CD1c-positive myeloid dendritic cell (primary cell): ENCODE measurements around the gene ARHGAP15.

Experiments
- DNase-seq: peaks from one replicate; pipeline ENCODE4 v3.0.0-alpha.2; 2016; ENCODE audit errors: extremely low spot score

The ARHGAP15 gene

DNA sequence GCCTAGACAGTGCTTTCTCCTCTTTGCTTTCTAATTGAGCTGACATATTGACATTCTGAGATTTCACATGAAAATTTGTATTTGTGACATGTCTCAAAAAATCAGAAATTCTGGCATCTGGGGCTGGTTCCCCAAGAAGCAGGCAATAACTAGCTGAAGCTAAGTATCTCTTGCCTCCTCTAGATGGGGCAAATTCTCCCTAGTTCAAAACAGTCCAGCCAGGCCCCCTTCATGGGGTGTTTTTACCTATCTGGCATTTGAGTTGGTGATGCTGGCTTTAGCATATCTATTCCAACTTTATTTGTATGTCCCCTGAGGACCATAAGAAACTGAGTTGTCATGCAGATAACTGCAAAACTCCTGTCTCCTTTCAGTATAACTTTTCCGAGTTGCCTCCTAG, 39.9 kb downstream of the ARHGAP15 start:
- no peak for DNase-seq

DNA sequence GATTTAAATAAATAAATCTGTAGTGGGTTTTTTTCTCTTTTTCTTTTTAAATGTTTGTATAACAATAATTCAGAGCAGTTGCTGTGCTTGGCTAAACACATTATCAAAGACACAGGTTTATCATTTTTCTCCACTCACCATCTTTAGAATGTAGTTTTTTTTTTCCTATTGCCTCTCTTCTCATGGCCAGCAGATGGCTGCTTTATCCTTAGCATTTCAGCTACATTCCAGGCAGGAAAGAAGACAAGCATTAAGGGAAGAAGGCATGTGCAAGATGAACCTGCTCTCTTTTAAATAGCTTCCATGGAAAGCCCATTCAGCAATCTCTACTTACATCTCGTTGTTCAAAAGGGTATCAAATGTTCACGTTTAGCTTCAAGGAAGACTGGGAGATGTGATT, 42.6 kb downstream of the ARHGAP15 start:
- DNase-seq = no peak

DNA sequence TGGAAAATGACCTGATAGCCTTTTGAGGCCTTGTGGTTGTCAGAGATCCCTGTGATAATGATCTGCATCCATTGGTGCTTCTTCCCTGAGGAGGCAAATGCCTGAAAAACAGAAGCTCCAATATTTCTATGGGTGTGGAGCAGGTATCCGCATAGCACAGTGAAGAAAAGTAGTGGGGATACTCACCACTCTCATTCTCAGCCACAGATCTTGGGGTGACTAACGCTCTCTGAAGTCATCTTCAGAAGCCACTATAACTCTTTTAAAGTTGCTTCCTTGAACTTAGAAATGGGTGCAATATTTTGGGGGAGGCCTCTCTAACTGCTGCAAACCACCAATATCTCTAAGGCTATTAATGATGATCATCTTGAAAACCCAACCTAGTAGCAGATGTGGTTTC, 46.2 kb downstream of the ARHGAP15 start:
- DNase-seq = no peak

DNA sequence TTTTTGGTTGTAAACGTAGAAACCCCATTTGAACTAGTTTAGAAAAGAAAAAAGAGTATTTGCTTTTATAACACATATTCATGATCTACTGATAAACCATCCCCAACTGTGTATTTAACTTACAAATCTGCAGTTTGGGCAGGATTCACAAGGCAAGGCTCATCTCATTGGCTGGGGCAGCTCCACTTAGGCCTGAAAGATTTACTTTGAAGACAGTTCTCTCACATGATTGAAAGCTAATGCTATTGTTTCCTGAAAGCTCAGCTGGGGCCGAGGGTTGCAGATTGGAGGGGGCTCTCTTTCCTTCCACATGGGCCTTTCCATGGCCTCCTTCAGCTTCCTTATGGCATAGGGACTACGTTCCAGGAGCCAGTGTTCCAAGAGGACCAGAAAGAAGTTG, 47.4 kb downstream of the ARHGAP15 start:
- no peak for DNase-seq

DNA sequence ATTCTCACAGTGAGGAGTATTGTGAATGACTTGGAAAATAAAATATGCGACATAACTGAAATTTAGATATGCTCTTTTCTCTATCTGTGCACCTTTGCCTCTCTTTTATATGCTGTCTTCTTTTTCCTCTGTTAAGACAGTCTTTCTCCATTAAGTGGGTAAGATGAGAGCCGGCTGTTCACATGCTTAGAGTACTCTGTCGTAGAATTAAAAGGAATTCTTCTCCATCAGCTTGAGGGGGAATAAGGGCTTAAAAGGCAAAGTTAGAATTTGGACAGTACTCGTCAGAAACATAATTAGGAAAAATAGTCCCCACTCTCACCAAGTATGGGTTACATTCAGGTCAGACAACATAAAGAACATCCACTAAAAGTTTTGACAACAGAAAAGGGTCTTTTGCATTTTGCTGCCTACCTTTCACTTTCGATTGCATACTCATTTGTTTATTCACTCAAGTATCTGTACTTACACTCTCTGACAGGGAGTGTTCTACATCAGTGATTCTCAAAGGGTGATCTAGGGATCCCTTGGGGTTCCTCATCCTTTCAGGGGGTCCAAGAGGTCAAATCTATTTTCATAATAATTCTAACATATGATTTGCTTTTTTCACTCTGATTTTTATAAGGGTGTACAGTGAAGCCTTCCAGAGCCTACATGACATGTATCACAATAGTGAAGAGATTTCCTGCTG, 48.0 kb downstream of the ARHGAP15 start:
- no peak for DNase-seq

DNA sequence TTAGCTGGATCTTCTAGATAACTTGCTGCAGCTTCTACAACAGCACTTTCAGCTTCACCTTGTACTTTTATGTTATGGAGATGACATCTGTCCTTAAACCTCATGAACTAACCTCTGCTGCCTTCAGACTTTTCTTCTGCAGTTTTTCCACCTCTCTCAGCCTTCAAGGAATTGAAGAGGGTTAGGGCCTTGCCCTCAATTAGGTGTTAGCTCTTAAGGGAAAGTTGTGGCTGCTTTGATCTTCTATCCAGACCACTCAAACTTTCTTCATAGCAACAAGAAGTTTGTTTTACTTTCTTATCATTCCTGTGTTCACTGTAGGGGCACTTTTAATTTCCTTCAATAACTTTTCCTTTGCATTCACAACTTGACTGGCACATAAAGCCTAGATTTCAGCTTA, 52.3 kb downstream of the ARHGAP15 start:
- no peak for DNase-seq

DNA sequence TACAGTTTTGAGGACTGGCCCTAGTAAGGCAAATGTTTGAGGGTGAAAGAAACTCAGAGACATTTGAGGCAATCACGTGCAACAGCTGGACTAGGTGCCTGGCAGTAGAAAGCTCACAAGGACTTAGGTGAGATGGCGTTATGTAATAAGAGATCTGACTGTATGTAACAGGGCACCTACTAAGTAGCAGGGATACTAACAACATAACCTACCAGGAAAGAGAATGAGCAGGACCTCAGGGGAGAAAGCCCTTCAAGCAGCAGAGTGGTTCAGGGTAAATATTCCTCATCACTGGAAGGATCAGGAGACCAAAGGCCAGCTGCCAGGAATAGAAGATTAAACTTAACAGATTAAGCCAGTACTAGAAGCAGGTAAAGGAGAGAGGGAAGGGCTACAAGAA, 53.4 kb downstream of the ARHGAP15 start:
- no peak for DNase-seq

DNA sequence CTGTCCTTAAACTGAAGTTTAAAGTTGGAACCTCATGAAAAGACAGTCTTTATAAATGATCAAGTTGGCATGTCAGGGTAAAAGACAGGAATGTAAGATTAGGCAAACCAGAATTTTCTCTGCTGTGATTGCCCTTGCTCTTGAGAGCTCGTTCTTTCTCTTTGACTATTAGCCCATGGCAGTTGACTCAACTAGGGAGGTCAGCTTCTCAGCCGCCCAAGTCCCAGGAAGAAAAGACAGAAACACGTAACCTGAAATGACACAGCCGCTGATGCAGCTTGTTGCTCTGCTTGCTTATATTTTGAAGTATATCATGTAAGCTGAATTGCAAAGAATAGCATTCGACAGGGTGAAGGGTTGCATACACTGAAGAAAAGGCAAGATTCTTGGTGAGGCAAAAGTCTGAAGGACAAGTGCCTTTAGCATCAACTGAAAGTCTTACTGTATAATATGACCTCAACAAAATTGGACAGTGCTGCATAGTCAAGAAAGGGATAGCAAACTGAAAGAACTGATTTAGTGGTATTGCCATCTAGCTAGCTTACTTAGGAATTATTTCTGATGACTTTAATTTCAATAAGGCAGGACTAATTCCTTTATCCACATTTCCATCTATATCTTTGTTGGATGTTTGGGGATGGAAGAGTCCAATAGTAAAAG, 54.7 kb downstream of the ARHGAP15 start:
- DNase-seq = no peak

DNA sequence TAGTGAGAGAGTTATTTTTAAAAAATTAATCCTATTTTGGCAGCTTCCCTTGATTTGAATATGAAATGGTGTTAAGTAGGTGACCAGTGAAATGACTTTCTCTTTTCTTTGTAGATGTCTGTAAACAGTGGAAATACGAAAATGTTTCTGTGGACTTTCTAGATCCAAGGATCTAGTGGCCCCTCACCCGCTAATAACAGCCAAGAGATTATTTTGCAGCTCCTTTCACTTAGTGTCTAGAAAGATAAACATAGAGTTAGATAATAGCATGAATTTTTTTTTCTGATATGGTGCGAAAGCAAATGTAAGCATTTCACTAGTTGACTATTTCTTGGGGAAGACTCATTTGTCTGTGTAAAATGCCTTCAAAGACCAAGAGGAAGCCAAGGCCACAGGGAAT, 57.7 kb downstream of the ARHGAP15 start:
- DNase-seq = no peak

DNA sequence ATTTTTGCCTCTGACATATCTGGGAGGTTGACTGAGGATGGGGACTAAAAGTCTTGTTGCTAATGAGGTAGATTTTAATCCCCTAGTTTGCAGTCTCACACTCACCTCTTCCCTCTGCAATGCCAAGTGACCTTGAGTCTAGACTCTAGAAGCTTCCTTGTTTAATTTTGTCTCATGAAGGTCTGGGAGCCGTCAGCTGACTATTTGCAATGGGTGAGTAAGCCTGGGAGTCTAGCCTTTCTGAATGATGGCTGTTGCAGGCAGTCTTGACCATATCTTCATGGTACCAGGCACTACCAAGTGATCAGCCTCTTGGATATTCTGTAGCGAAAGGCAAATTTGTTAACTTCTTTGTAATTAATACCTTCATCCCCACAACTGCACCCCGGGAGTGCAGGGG, 61.2 kb downstream of the ARHGAP15 start:
- no peak for DNase-seq

DNA sequence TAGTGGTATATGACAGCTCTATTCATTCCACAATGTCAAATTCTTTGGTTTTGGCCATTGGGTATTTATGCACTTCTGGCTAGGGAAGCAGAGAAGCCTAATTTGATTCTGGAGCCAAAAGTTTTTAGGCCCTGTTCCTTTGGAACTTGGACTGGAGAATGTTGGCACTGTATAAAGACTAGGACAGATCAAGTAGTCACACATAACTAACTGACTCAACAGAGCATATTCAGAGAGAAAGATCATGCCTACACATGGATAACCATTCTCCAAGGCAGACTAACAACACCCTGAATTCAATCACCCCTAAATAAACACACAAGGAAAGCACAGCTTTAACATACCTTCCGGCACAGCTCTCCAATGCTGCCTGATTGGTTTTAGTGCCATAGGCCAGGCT, 62.9 kb downstream of the ARHGAP15 start:
- no peak for DNase-seq

DNA sequence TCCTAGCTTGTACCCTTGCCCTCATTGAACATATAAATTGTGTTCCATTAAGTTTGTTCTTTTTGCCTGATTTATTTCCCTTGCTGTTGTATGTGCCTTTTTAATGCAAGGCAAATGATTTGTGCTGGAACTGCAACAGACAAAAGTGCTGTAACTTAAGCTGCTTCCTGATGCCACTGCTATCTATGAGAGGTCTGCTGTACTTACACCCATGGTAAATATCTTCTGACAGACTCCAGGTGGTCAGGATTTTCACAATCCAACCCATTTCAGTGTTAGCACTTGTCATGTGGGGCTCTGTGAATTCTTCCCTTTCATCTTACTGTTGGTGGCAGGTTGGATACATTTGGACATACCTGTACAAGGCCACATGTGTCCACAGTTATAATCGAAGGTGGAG, 63.5 kb downstream of the ARHGAP15 start:
- no peak for DNase-seq

DNA sequence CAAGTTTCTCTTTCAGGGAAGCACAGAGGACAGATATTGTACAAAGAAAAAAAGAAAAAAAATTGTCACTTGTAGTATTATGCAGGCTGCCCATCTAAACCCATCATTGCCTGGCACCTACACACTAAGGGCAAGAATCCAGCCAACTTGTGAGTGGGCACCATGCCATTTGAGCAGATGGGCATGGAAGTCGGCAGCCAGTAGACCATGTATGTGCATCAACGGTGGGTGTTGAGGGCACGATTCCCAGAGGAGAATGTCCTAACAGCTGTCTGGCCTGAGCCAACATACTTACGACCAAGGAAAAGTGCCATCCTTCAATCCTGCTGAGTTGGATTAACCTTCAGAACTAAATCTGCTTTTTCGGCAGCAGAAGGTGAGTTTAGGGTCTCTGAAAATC, 63.9 kb downstream of the ARHGAP15 start:
- no peak for DNase-seq

DNA sequence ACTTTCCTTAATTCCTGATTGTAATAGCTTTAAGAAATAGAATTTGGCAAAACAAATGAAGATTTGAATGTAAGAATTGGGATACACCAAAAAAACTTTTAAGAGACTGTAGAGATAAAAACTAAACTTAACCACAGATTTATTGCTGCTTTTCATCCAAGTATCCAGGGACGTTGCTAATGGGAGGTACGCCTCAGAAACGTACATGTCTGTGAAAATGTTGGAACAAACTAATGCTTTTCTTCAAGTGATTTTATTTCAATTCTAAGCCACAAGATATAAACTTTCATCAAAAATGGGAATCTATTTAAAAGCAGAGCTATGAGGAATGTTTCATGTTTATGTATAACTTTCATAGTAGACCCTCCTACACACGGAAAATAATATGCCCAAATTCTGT, 66.3 kb downstream of the ARHGAP15 start:
- no peak for DNase-seq

DNA sequence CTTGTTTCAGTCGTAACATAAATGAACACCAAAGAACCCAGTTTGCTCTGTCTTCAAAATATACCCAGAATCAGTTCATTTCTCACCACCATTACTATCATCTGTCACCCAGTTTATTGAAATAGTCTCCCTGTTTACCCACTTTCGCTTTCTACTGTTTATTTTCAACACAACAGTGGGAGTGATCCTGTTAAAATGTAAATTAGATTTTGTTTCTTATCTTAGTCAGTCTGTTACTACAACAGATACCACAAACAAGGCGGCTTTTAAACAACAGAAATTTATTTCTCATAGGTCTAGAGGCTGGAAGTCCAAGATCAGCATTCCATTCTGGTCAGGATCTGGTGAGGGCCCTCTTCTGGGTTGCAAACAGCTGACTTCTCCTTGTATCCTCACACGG, 74.8 kb downstream of the ARHGAP15 start:
- DNase-seq = no peak

DNA sequence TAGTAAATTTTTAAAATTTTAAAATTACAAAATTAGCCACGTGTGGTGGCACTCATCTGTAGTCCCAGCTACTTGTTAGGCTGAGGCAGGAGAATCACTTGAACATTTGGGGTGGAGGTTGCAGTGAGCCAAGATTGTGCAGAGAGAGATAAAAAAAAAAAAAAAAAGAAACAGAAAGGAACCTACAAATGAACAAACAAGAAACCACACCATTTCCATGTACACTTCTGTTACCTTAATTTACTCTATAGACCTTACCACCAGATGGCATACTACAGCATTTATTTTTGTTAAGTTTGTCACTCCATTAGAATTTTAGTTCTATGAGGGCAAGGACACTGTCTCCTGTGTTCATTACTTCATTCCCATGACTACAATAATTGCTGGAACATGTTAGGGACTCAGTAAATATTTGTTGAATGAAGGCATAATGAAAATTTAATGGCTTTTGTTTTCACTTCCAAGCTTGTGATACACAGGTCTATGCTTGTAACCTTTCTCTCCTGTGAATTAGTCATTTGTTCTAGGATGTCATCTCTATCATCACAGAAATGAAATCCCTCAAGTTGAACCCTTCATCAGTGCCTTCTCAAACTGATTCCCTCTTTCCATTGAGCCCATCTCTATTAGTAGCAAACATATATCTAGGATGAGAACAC, 76.0 kb downstream of the ARHGAP15 start:
- peak; percentile 18 for DNase-seq

DNA sequence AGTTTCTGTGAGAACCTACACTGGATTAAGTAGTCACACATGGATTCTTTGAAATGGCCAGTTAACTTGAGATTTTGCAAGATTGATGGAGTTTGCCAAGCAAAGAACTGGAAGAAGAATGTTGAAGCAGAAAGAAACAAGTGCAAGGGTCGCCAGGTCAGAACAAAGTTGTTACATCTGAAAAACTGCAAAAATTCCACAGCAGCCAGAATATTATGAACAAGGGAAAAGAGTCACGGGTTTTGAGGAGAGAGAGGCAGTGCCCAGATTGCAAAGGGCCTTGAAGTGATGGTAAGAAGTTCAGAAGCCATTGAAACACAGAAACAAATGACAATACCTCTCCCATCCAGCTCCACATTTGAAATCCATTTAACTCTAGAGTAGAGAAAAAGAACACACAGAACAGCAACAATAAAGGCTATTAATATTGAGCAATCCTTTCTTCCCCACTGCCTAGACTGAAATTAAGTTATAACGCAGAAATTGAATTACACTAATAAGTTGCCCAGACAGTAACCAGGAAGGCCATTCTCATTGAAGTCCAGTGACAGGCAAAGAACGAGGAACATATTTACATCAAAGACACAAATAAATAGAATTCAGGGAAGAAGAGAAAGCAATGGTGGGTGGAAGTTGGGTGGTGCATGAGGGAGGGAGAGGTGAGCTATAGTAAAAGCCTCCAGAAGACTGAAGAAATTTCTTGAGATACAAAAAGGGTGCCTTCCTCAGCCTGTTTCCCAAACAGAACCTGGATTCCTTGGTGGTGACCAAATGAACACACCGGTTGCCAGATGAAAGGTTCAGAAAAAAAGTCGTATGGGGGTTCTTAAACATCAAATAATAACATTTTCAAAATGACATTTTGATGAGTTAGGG, 80.6 kb downstream of the ARHGAP15 start:
- DNase-seq = no peak

DNA sequence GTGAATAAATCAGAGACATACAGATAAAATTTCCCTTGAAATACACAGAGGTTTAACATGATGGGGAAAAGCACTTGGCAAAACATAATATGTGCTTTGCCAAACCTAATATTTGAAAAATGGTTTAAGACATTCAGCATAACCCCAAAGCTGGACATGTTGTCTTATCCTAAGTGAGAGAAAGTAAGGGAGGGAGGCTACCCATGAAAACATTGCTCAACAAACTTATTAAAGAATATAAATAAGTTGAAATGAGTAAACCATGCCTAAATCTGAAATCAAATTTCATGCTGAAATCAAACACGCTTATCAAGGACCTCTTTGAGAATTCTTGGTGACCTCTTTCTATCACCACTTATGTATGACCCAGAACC, 81.2 kb downstream of the ARHGAP15 start:
- no peak for DNase-seq

DNA sequence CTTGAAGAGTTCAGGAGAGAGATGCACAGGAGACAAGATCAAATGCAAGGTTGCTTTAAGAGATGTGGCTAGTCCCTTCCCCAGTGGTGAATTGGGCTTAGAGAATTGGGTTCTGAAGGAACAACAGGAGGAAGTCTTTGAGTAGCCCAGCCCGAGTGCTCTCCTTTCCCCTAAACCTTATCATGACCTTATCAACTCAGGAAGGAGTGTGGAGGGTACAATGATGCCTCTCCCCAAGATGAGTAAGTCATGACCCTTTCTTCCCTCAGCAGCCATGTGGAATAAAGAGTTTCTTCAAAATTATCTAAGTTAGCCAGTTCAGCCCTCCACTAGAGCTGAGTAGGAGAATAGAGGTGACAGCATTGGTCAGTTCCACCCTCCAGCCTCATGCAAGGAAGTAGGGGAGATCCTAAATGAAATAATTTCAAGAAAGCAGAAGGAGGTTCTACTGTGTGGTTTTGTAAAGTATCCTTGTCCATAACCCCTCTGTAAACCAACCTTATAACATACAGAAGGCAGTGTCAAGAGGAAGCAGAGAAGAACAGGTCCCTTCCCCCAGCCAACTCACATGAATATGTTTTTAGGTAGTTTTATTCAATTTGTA, 88.4 kb downstream of the ARHGAP15 start:
- DNase-seq = peak; percentile 28

DNA sequence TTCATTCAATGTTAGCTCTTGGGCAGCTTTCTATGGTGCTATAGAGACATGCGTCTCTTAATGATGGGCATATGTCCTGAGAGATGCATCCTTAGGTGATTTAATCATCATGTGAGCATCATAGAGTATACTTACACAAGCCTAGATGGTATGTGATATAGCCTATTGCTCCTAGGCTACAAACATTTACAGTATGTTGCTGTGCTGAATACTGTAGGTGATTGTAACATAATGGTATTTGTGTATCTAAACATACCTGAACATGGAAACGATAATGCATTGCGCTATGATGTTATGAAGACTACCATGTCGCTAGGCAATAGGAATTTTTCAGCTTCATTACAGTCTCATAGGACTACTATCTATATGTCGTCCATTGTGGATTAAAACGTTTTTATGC, 89.4 kb downstream of the ARHGAP15 start:
- DNase-seq = no peak

DNA sequence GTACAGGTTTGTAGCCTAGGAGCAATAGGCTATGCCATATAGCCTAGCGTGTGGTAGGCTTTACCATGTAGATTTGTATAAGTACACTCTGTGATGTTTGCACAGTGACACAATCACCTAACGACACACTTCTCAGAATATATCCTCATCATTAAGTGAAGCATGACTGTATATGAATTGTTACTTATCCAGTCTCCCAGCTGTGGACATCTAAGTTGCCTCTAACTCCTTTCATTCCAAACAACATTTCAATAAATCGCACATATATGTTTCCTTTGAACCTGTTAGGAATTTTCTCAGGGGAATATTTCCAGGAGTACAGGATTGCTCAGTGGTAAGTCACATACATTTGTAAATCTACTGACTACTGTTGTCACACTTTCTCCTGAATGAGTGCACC, 90.0 kb downstream of the ARHGAP15 start:
- DNase-seq = no peak

DNA sequence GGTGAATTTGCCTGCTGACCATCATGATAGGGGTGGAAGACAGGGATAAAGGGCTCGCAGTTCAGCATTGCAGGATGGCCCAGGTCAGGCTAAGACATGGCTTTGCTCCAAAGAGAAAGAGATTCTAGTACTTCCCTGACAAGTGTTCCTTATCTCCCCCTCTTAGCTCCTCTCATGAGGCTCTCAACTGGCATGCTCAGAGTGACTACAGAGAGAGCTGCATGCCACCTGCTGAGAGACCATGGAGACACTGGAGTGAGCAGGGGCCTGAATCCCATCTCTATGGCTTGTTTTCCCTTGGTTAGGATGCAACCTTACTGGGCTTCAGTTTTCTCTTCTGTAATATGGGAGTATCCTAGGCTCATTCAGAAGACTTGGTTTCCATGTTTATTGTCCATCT, 94.3 kb downstream of the ARHGAP15 start:
- no peak for DNase-seq
